Measurements from ENCODE around the gene CD2. TPM values are rescaled to one million over a fixed set of nuclear protein-coding genes. Genes with fewer than 3 reads are reported as not detected.

CD2 gene
- total and polyA plus RNA-seq, 2 donors (not counting 3 experiments of a cell fraction or from before 2014, with no cell fraction given): not detected

- dilution Hi-C loops (cut with MboI; ENCODE audit: extremely low pct_ligation_motif_present, low sequenced_read_pairs) (no loop called here), intact Hi-C loops (cut with micrococcal nuclease) (no loop called here)
- Histone ChIP-seq H3K4me2 (ENCODE audit: insufficient read depth, low read length) (no peak overlapping the region), H2AFZ (ENCODE audit: low read depth, low read length) (no peak overlapping the region), H3K4me3 (replicated peaks in 1 of 3; ENCODE audit: insufficient read depth in 1 of 3, low read depth in 1 of 3, low read length in 3 of 3) (no peak overlapping the region), H3K79me2 (ENCODE audit: control insufficient read depth, insufficient read depth, low read length) (no peaks in the 10 kb centered on the region), H3K27me3 (ENCODE audit: control insufficient read depth in 2 of 2, insufficient read depth in 2 of 2, low read length in 2 of 2) (no peaks in the 10 kb centered on the region), H4K20me1 (replicated peaks; ENCODE audit: control insufficient read depth, extremely low read depth, insufficient read depth, low read length) (no peaks in the 10 kb centered on the region), H3K9me3 (replicated peaks; ENCODE audit: control insufficient read depth, insufficient read depth, low read length) (no peaks in the 10 kb centered on the region), H3K27ac (ENCODE audit: insufficient read depth, low read depth, low read length) (no peak overlapping the region), H3K9me1 (replicated peaks; ENCODE audit: control insufficient read depth, extremely low read depth, insufficient read depth, low read length) (no peaks in the 10 kb centered on the region), H3K4me1 (ENCODE audit: control insufficient read depth, extremely low read depth, insufficient read depth, low read length) (no peaks in the 10 kb centered on the region), H3K36me3 (ENCODE audit: control insufficient read depth in 2 of 2, extremely low read depth in 1 of 2, insufficient read depth in 2 of 2, low read length in 2 of 2) (no peaks in the 10 kb centered on the region), H3K9ac (replicated peaks; ENCODE audit: extremely low read depth, insufficient read depth, low read length) (no peak overlapping the region)
- FAIRE-seq: no peak
- no peak for TF ChIP-seq MAX (IDR thresholded peaks at IDR 0.05; ENCODE audit: insufficient read depth, insufficient read length)
- TF ChIP-seq CTCF (IDR thresholded peaks at IDR 0.05; ENCODE audit: extremely low read depth in 1 of 2, insufficient read depth in 1 of 2, low read depth in 1 of 2, low read length in 2 of 2): no peak
- no peak for TF ChIP-seq MYC (IDR thresholded peaks at IDR 0.05; ENCODE audit: low read depth, low read length)
- no peak for TF ChIP-seq POLR2A (IDR thresholded peaks at IDR 0.05; ENCODE audit: low read depth, low read length)
- no peak for TF ChIP-seq JUN (IDR thresholded peaks at IDR 0.05; ENCODE audit: borderline replicate concordance, insufficient read depth, insufficient read length, low read depth)
- no peak for TF ChIP-seq POLR2AphosphoS5 (IDR thresholded peaks at IDR 0.05; ENCODE audit: insufficient read depth, low read depth, low read length)
- no peak for TF ChIP-seq FOS (IDR thresholded peaks at IDR 0.05; ENCODE audit: borderline replicate concordance, insufficient read depth, low read length)
- TF ChIP-seq GATA2 (IDR thresholded peaks at IDR 0.05; ENCODE audit: insufficient read depth, insufficient read length, low read depth, low read length): no peak
- TF ChIP-seq EZH2 (IDR thresholded peaks at IDR 0.05; ENCODE audit: borderline replicate concordance, low read depth, low read length, severe bottlenecking): no peak
- no TSS peak for BruUV-seq (replicated peaks)
- ChIA-PET CTCF (interaction anchor here (1.2 to 1.3 kb wide), 2 partner anchors 57 to 220 kb away, joined by 3 read pairs; no protein-coding TSS in a partner anchor), POLR2A (no interaction called here)
- no peak for DNase-seq (ENCODE audit: low read depth, low spot score)
Observed at GRCh38 chr1:116794804-116795481, 40.7 kb downstream of the CD2 start.
